GM21576 (cell line): ENCODE data around the gene CASP12.

Experiments used
- ATAC-seq: cut with Tn5 transposase; IDR thresholded peaks from one replicate; pipeline ENCODE4 v1.9.1; 2021; ENCODE audit warnings: mild to moderate bottlenecking, moderate library complexity; ENCODE audit not compliant: unreplicated experiment

Gene CASP12

GRCh38 chr11:104841185-104841584, 57.1 kb downstream of the CASP12 start:
- no peak for ATAC-seq

- no peak for ATAC-seq
These were observed 60.2 kb downstream of the CASP12 start for GRCh38 chr11:104837969-104838639.

- no peak for ATAC-seq
These were observed 61.6 kb downstream of the CASP12 start for GRCh38 chr11:104836691-104837090.
